SU-DHL-6 (cell line): ENCODE results near the gene LDB2.

ENCODE experiments used
- H2AFZ ChIP-seq: fragments of 200-600 bp; sonication (generic); 2 replicates; pipeline ENCODE4 v1.6.1; 2014; ENCODE audit warnings: low read depth, mild to moderate bottlenecking, moderate library complexity, mixed read lengths, antibody characterized with exemption, low read length; ENCODE audit not compliant: severe bottlenecking
- H3F3A ChIP-seq: fragments of 200-600 bp; shearing (Covaris generic); 2 replicates; pipeline ENCODE4 v1.6.0; 2016; ENCODE audit warnings: antibody characterized with exemption, mild to moderate bottlenecking; ENCODE audit not compliant: insufficient read depth
- H3K27ac ChIP-seq: fragments of 200-600 bp; sonication (generic); 2 replicates; pipeline ENCODE4 v1.5.1; 2016; ENCODE audit warnings: low read depth, mild to moderate bottlenecking, low read length, moderate library complexity, mixed read lengths
- H3K27me3 ChIP-seq: fragments of 200-600 bp; sonication (generic), shearing (Covaris generic); 2 replicates; pipeline ENCODE4 v1.6.0; 2014; ENCODE audit warnings: mild to moderate bottlenecking, low read length
- H3K36me3 ChIP-seq: fragments of 200-600 bp; sonication (generic); 2 replicates; pipeline ENCODE4 v1.6.1; 2014; ENCODE audit warnings: mild to moderate bottlenecking, low read length, mixed read lengths
- H3K4me2 ChIP-seq: fragments of 300-600, 200-600 bp; shearing (Covaris generic), sonication (generic); 2 replicates; pipeline ENCODE4 v1.6.0; 2014; ENCODE audit warnings: low read length, low read depth, mild to moderate bottlenecking; ENCODE audit not compliant: poor library complexity, severe bottlenecking
- H3K4me3 ChIP-seq: fragments of 200-600 bp; sonication (generic); 2 replicates; pipeline ENCODE4 v1.5.1; 2014; ENCODE audit warnings: antibody characterized with exemption, low read length, mild to moderate bottlenecking, mixed read lengths; ENCODE audit not compliant: insufficient read depth, poor library complexity, severe bottlenecking
- H3K79me2 ChIP-seq: fragments of 200-600 bp; sonication (generic); 2 replicates; pipeline ENCODE4 v1.6.1; 2014; ENCODE audit warnings: mild to moderate bottlenecking, low read length, moderate library complexity; ENCODE audit not compliant: insufficient read depth
- H3K9ac ChIP-seq: fragments of 200-600 bp; sonication (generic); 2 replicates; pipeline ENCODE4 v1.7.0; 2014; ENCODE audit warnings: mild to moderate bottlenecking, low read length
- H3K9me2 ChIP-seq: fragments of 200-600 bp; sonication (generic); replicated peaks from 2 replicates; pipeline ENCODE4 v1.6.1; 2014; ENCODE audit warnings: low read length; ENCODE audit not compliant: insufficient read depth
- H3K9me3 ChIP-seq: fragments of 200-600 bp; sonication (generic); 2 replicates; pipeline ENCODE4 v1.6.1; 2014; ENCODE audit warnings: low read length, mixed read lengths; ENCODE audit not compliant: insufficient read depth
- H4K20me1 ChIP-seq: fragments of 200-600 bp; sonication (generic); 2 replicates; pipeline ENCODE4 v1.6.1; 2014; ENCODE audit warnings: low read depth, mild to moderate bottlenecking, antibody characterized with exemption, low read length, moderate library complexity, mixed read lengths
- CTCF ChIP-seq: fragments of 200-600 bp; sonication (generic); IDR thresholded peaks from one replicate; pipeline ENCODE4 v1.5.1; 2017; ENCODE audit warnings: antibody characterized with exemption, mild to moderate bottlenecking, low read length, moderate library complexity; ENCODE audit not compliant: insufficient read depth, poor library complexity, severe bottlenecking
- EZH2phosphoT487 ChIP-seq: fragments of 200-600 bp; sonication (generic), shearing (Covaris generic); conservative IDR thresholded peaks from 2 replicates; pipeline ENCODE4 v1.6.1; 2018; ENCODE audit warnings: mild to moderate bottlenecking, antibody characterized with exemption, low read length, moderate library complexity, mixed read lengths

Gene LDB2

GRCh38 chr4:16626945-16627344, 271.5 kb downstream of the LDB2 start:
- Histone ChIP-seq H3K9ac (no peak overlapping the region), H3K9me2 (no peaks in the 10 kb centered on the region), H3K79me2 (no peaks in the 10 kb centered on the region), H3K9me3 (no peaks in the 10 kb centered on the region), H2AFZ (no peak overlapping the region), H3K36me3 (no peaks in the 10 kb centered on the region), H3K4me3 (no peak overlapping the region), H3K4me2 (no peak overlapping the region), H4K20me1 (no peaks in the 10 kb centered on the region), H3F3A (no peaks in the 10 kb centered on the region), H3K27me3 (no peaks in the 10 kb centered on the region), H3K27ac (no peak overlapping the region)
- TF ChIP-seq CTCF, result no peak
- no peak for TF ChIP-seq EZH2phosphoT487

GRCh38 chr4:16622826-16623225, 275.6 kb downstream of the LDB2 start:
- Histone ChIP-seq H3K27me3 (no peaks in the 10 kb centered on the region), H3K79me2 (no peaks in the 10 kb centered on the region), H3K9me3 (no peaks in the 10 kb centered on the region), H3K9me2 (no peaks in the 10 kb centered on the region), H3F3A (no peaks in the 10 kb centered on the region), H4K20me1 (no peaks in the 10 kb centered on the region), H2AFZ (no peak overlapping the region), H3K27ac (no peak overlapping the region), H3K36me3 (no peaks in the 10 kb centered on the region), H3K9ac (no peak overlapping the region), H3K4me3 (no peak overlapping the region), H3K4me2 (no peak overlapping the region)
- TF ChIP-seq CTCF (no peak), EZH2phosphoT487 (no peak)

- Histone ChIP-seq H4K20me1 (no peaks in the 10 kb centered on the region), H3K9me3 (no peaks in the 10 kb centered on the region), H3F3A (no peaks in the 10 kb centered on the region), H3K27ac (no peak overlapping the region), H3K9me2 (no peaks in the 10 kb centered on the region), H3K4me2 (no peak overlapping the region), H2AFZ (no peak overlapping the region), H3K4me3 (no peak overlapping the region), H3K36me3 (no peaks in the 10 kb centered on the region), H3K9ac (no peak overlapping the region), H3K27me3 (no peaks in the 10 kb centered on the region), H3K79me2 (no peaks in the 10 kb centered on the region)
- no peak for TF ChIP-seq EZH2phosphoT487
- TF ChIP-seq CTCF, result no peak
Observed at GRCh38 chr4:16617435-16617834, 281.0 kb downstream of the LDB2 start.
